ENCODE data around the gene PTGDS. TPM values are rescaled to one million over a fixed set of nuclear protein-coding genes. Genes with fewer than 3 reads are reported as not detected.

Gene PTGDS
- total and polyA plus RNA-seq, 9 of the 15 experiments (the other 6 are each of a cell fraction or from before 2014, with no cell fraction given), result 0.46 to 7.1 (median 2.0) TPM

DNA sequence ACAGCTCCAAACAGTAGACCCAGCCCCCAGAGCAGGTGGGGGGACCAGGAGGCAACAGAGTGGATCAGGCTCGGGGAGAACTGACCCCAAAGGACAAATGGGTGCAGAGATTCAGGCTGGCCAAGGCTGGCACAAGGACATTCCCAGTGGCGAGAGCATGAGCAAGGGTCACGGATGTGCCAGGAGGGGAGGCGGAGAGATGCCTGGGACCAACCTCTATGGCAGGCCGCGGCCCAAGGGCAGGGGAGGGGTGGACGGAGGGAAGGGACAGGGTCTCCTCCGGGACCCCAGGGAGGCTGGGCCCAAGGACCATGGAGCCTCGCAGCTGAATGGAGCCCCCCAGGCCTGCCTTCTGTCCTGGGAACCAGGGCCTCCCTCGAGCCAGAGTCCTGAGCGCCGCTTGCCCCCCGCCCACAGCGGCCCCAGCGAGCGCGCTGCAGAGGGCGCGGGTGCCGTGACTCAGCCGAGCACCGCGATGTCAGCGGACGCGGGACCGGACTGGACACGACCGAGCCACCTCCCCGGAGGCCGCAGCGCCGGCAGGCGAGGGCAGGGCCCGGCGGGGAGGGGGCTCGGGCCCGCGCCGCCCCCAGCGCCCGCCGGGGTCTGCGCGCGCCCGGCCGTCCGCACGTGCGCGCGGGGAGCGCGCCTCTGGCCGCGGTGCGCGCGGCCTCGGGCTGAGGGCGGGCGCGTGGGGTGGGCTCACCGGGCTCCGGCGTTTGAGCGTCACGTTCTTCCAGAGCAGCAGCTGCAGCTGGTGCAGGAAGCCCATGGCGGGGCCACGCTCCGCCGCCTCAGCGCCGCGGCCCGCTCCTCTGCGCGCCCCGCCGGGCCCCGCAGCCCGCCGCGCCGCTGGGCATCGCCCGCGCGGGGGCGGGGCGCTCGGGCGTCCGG lies 50.3 kb downstream of the PTGDS start, which contains the start of gene ABCA2 (continued):
- TF ChIP-seq, protein P1, sequence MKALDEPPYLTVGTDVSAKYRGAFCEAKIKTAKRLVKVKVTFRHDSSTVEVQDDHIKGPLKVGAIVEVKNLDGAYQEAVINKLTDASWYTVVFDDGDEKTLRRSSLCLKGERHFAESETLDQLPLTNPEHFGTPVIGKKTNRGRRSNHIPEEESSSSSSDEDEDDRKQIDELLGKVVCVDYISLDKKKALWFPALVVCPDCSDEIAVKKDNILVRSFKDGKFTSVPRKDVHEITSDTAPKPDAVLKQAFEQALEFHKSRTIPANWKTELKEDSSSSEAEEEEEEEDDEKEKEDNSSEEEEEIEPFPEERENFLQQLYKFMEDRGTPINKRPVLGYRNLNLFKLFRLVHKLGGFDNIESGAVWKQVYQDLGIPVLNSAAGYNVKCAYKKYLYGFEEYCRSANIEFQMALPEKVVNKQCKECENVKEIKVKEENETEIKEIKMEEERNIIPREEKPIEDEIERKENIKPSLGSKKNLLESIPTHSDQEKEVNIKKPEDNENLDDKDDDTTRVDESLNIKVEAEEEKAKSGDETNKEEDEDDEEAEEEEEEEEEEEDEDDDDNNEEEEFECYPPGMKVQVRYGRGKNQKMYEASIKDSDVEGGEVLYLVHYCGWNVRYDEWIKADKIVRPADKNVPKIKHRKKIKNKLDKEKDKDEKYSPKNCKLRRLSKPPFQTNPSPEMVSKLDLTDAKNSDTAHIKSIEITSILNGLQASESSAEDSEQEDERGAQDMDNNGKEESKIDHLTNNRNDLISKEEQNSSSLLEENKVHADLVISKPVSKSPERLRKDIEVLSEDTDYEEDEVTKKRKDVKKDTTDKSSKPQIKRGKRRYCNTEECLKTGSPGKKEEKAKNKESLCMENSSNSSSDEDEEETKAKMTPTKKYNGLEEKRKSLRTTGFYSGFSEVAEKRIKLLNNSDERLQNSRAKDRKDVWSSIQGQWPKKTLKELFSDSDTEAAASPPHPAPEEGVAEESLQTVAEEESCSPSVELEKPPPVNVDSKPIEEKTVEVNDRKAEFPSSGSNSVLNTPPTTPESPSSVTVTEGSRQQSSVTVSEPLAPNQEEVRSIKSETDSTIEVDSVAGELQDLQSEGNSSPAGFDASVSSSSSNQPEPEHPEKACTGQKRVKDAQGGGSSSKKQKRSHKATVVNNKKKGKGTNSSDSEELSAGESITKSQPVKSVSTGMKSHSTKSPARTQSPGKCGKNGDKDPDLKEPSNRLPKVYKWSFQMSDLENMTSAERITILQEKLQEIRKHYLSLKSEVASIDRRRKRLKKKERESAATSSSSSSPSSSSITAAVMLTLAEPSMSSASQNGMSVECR (CRISPR knock-in tag; IDR thresholded peaks at IDR 0.05), result peak; percentile 68; the same call in 1 of the 2 replicates
- peak; percentile 54 for TF ChIP-seq FOSL1 (tag; conservative IDR thresholded peaks at IDR 0.05)
- no peak for TF ChIP-seq HNRNPK (IDR thresholded peaks at IDR 0.05; ENCODE audit: low read depth, low read length, poor library complexity, severe bottlenecking)
- TF ChIP-seq NFIC (IDR thresholded peaks at IDR 0.05), result no peak
- 0 out of 2 replicates have a peak, but pooled peaks have one; percentile 24 for TF ChIP-seq ZNF124 (CRISPR knock-in tag; IDR thresholded peaks at IDR 0.05)
- TF ChIP-seq SRSF1 (IDR thresholded peaks at IDR 0.05; ENCODE audit: low read depth, low read length), result no peak
- TF ChIP-seq, protein P2, sequence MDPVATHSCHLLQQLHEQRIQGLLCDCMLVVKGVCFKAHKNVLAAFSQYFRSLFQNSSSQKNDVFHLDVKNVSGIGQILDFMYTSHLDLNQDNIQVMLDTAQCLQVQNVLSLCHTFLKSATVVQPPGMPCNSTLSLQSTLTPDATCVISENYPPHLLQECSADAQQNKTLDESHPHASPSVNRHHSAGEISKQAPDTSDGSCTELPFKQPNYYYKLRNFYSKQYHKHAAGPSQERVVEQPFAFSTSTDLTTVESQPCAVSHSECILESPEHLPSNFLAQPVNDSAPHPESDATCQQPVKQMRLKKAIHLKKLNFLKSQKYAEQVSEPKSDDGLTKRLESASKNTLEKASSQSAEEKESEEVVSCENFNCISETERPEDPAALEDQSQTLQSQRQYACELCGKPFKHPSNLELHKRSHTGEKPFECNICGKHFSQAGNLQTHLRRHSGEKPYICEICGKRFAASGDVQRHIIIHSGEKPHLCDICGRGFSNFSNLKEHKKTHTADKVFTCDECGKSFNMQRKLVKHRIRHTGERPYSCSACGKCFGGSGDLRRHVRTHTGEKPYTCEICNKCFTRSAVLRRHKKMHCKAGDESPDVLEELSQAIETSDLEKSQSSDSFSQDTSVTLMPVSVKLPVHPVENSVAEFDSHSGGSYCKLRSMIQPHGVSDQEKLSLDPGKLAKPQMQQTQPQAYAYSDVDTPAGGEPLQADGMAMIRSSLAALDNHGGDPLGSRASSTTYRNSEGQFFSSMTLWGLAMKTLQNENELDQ (CRISPR knock-in tag; IDR thresholded peaks at IDR 0.05; ENCODE audit: borderline replicate concordance), result no peak
- TF ChIP-seq ILK (tag; IDR thresholded peaks at IDR 0.05; ENCODE audit: borderline replicate concordance, low read depth), result no peak
- TF ChIP-seq SNRNP70 (optimal IDR thresholded peaks at IDR 0.05; ENCODE audit: low read depth, low read length), result no peak
- no peak for TF ChIP-seq BCOR (IDR thresholded peaks at IDR 0.05)
- no peak for TF ChIP-seq NEUROD1 (IDR thresholded peaks at IDR 0.05; ENCODE audit: borderline replicate concordance, low read depth, low read length, partially characterized antibody)
- no peak for TF ChIP-seq ZFP30 (CRISPR knock-in tag; IDR thresholded peaks at IDR 0.05; ENCODE audit: borderline replicate concordance)
- TF ChIP-seq DDX20 (tag; IDR thresholded peaks at IDR 0.05; ENCODE audit: low read depth), result no peak
- no peak for TF ChIP-seq ATF1 (CRISPR knock-in tag; IDR thresholded peaks at IDR 0.05)
- no peak for TF ChIP-seq ATF1 (tag; IDR thresholded peaks at IDR 0.05)
- no peak for TF ChIP-seq ZNF444 (CRISPR knock-in tag; IDR thresholded peaks at IDR 0.05)
- TF ChIP-seq CCNT2 (IDR thresholded peaks at IDR 0.05; ENCODE audit: borderline replicate concordance, extremely low read depth, insufficient read length, low read depth, low read length), result peak; percentile 8
- TF ChIP-seq ZSCAN32 (CRISPR knock-in tag; IDR thresholded peaks at IDR 0.05), result no peak
- no peak for TF ChIP-seq NCOA1 (IDR thresholded peaks at IDR 0.05; ENCODE audit: low read depth)
